Stimulated activated CD4-positive, alpha-beta T cell treated with anti-CD3 and anti-CD28 coated beads, Interleukin-1b, Interleukin-23, amount 100 ng/mL, for 1 hour (primary cell): Measurements from ENCODE around the gene SPART.
"Not testable (repeated sequence)": the region's sequence is repeated elsewhere in the genome, so short reads cannot be mapped to it uniquely, and the experiment has no call there.

Experiments used
- DNase-seq, 2 donors: peaks; one replicate each; pipeline ENCODE4 v3.0.0-alpha.2; 2020; ENCODE audit warnings: low read depth in 2 of 2

SPART gene

DNA sequence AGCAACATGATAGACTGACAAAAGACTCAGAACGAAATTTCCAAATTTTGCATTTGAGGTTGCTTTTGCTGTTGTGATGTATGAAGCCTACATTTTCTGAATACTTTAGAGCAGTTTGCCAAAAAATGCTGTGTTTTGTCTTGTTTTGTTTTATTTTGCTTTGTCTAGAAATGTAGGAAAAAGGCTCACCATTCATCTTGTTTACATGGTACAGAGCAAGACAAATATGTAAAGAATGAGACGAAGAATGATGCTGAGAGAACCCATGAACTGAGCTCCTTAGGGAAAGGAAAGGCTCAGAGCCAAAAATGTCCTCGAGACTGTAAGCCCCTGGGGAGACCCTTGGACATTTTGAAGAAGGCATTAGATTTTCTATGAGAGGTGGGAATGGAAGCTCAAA lies 6.8 kb upstream of the SPART start:
- DNase-seq: no peak

DNA sequence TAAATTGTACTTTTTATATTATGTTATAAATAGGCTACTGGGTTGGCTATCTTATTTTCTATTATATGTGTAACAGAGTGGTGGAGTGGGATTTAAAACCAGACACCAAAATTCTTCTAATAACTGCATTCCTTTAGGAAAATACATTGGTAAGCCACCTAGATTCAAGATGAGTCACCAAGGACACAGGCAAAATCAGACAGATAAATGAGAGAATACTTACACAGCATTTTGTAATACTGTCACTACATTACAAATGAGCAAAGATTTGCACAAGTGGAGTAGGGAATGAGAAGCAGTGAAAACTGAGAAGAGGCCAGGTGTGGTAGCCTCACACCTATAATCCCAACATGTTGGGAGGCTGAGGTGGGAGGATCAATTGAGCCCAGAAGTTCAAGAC lies 6.2 kb upstream of the SPART start:
- DNase-seq: no peak

DNA sequence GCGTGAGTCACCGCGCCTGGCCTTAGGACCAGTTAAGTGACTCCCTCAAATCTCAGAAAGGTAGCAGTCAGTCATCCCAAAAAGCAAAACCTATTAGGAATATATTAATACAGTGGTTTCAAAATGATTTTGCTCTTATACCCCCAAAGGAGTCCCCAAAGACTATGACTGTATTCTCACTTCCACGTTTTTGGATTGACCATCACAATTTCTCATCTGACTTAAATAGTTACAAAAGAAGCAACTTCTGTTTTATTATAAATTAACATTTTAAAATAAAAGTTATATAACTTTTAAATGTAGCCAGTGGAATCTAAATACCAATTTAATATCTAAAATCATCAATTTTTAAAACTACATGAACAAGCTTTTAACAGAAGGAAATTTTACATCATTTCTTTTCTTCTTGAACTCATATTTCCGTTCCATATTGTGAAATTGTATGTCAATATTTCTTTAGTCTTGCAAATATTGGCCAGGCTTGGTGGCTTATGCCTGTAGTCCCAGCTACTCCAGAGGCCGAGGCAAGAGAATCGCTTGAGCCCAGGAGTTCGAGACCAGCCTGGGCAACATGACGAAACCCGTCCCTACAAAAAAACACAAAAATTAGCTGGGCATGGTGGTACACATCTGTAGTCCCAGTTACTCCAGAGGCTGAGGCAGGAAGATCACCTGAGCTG lies 1.5 kb upstream of the SPART start:
- no peak for DNase-seq

- DNase-seq: peak in 1 of 2 donors; percentile 8
Observed at GRCh38 chr13:36345438-36346221, 564 bp downstream of the SPART start.

DNA sequence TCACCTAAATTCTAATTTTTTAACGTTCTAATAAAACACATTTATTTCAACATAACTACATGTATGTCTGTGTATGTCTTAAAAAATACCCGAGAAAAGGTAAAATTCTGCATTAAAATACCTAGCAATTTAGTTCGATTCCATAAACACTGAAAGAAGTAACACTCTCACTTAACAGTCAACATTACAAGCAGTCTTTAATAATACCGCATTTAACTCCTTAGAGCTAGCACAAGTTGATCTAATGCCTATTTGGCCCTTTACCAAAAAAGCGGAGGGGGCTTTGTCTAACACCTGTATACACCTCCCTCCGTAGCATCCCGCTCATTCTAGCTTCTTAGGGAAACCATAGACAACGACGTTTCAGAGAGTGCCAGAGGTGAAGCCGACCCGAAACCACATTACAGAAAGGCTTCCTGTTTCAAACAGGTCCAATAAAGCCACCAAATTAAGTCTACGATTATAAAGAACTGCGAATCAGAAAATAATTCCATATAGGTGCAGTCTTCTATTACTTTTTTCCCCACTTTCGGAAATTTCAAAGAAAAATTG lies 1.2 kb downstream of the SPART start:
- DNase-seq: no peak

- DNase-seq: no peak
Observed at GRCh38 chr13:36344173-36344572, 2.0 kb downstream of the SPART start.

DNA sequence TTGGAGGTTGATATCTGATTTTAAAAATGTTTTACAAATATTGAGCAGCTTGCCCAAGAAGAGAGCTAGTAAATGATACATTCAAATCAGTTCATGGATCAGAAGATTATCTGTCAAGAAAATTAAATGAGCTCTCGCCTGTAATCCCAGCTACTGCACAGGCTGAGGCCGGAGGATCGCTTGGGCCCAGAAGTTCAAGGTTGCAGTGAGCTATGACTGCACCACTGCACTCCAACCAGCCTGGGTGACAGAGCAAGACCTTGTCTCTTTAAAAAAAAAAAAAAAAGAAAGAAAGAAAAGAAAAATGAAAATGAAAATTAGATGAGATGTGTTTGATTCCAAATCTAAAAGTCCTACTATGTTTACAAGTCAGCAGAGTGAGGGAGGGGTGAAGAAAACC lies 2.4 kb downstream of the SPART start:
- no peak for DNase-seq

- no peak for DNase-seq
Observed at GRCh38 chr13:36342715-36343114, 3.5 kb downstream of the SPART start.

DNA sequence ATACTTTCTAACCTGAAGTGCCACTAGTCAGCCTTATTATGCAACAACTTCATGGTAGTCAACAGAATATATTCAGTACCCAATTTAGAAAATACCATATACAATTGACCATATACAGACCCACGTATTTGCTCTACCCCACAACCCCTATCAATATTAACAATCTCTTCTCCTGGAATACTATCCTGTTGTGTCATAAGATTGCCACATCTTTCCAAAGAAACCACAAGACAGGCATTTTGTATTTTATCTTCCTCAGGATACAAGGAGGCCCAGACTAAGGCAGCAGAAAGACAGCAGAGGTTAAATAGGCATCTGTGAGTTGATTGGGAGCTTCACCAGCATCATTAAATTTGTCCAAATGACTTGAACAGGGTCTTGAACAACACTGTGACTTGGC lies 4.5 kb downstream of the SPART start:
- no peak for DNase-seq

DNA sequence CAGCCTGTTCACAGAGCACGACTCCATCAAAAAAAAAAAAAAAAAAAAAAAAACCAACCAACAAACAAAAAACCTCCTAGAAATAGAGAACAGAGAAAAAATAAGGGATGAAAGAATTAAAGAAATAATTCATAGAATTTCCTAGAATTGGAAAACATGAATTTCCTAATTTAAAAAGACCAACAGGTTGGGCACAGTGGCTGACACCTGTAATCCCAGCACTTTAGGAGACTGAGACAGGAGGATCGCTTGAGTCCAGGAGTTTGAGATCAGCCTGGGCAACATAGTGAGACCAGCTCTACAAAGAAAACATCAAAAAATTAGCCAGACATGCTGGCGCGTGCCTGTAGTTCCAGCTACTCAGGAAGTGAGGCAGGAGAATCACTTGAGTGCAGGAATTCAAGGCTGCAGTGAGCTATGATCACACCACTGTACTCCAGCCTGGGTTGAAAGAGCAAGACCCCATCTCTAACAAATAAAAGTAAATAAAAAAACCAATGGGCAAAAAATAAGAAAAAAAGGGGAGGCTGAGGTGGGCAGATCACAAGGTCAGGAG lies 6.5 kb downstream of the SPART start:
- DNase-seq: no peak

DNA sequence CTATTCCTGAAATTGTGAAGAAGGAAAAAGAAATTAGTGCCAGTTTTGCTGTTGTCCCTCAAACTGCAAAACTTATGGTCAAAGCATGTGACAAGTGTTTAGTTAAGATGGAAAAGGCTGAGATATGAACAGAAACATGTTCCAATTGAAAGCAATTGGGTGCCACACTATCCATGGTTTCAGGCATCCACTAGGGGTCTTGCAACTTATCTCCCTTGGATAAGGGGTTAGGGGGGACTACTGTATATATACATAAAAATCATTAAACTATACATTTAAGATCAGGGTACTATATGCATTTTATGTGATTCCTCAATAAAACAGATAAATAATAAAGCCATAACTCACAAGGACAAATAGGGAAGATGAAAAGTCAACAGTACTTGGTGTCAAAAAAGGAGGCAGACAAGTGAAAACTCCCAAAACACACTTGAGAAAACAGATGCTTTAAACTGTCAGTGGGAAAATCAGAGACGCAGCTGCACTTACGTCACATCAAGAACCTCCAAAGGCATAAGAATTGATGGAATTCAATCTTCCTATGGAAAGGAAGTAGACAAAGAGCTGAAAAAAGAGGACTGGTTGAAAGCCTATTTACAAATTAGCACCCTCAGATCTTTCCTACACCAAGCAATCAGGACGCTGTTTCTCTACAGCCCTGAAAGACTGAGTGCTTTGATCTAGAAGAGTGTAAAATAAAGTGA lies 8.1 kb downstream of the SPART start:
- no peak for DNase-seq

- no peak for DNase-seq
Observed at GRCh38 chr13:36332986-36333385, 13.2 kb downstream of the SPART start.

DNA sequence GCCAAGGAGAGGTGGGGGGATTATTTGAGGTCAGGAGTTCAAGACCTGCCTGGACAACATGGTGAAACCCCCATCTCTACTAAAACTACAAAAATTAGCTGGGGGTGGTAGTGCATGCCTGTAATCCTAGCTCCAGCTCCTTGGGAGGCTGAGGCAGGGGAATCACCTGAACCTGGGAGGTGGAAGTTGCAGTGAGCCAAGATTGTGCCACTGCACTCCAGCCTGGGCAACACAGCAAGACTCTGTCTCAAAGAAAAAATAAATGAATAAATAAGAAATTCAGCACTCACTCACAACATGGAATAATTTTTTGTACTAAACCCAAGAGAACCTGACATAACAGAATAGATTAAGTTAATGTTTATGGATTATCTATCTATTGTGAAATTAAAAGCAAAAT lies 13.9 kb downstream of the SPART start:
- DNase-seq: not testable (repeated sequence)

DNA sequence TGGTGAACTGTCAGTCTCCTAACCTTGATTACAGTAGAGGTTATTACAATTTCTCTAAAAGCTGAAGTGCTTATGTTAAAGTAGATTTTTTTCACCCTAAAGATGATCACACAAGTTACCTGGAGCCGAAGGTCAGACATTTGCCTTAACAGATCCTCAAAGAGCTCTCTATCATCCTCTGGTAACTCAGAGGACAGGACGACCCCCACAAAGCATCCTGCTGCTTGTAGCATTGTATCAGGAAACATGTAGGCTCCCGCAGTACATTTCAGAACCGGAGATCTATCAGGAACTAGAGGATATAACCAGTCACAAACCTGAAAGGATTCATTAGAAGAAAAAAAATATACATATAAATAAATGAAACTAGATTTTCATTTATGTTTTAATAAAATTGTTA lies 14.9 kb downstream of the SPART start:
- no peak for DNase-seq

GRCh38 chr13:36329361-36329760 lies 16.8 kb downstream of the SPART start:
- DNase-seq: no peak

- no peak for DNase-seq
Observed at GRCh38 chr13:36328821-36329220, 17.4 kb downstream of the SPART start.

DNA sequence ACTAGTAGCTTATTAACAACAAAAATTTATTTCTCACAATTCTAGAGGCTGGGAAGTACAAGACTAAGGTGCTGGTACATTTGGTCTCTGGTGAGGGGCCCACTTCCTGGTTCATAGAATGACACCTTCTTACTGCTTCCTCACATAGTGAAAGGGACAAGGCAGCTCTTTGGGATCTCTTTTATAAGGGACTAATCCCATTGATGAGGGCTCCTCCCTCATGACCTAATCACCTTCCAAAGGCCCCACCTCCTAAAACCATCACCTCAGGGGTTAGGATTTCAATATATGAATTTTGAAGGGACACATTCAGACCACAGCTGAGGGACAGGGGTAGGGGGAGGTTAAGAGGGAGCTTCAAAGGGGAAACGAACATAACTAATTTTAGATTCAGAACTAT lies 20.3 kb downstream of the SPART start:
- no peak for DNase-seq

GRCh38 chr13:36324881-36325280 lies 21.3 kb downstream of the SPART start:
- not testable (repeated sequence) for DNase-seq

GRCh38 chr13:36323951-36324566 lies 22.1 kb downstream of the SPART start:
- DNase-seq: no peak

DNA sequence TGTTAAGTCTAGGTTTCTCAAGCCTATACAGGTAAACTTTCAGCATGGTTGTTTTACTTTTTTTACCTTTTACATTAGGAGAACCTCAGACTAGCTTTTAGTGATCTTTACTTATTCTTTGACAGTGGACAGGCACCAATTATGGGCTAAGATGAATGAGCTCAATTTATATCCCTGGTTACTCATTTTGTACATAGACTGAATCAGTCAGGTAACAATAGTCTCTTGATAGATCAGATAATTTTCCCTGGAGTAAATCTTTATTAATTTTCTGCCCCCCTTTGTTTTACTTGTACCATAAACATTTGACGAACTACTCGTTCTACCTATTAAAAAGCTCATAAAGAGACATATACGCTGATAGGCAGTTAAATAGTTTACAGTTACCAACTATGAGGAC lies 22.8 kb downstream of the SPART start:
- DNase-seq: no peak

DNA sequence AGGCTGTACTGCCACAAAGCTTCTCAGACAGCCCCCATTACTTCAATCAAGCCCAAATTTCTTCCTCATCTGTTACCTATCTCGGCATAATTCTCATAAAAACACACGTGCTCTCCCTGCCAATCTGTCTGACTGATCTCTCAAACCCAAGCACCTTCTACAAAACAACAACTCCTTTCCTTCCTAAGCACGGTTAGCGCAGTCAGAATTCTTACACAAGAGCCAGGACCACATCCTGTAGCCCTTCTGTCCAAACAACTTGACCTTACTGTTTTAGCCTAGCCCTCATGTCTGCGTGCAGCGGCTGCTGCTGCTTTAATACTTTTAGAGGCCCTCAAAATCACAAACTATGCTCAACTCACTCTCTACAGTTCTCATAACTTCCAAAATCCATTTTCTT lies 26.4 kb downstream of the SPART start:
- DNase-seq: not testable (repeated sequence)
